ENCODE data around the gene CFAP99.

The CFAP99 gene

GRCh38 chr4:2406406-2406805 lies 12.3 kb upstream of the CFAP99 start:
- no peak for TF ChIP-seq EZH2phosphoT487 (IDR thresholded peaks at IDR 0.05; ENCODE audit: borderline replicate concordance, low read length)
- no peak for TF ChIP-seq CTCF (IDR thresholded peaks at IDR 0.05; ENCODE audit: low read depth, low read length, poor library complexity, severe bottlenecking)
- Histone ChIP-seq H3K36me3 (ENCODE audit: control insufficient read depth, low read length) (no peaks in the 10 kb centered on the region), H3F3A (ENCODE audit: control insufficient read depth, insufficient read depth) (no peaks in the 10 kb centered on the region), H3K9me3 (ENCODE audit: control insufficient read depth, insufficient read depth, low read length) (no peaks in the 10 kb centered on the region), H3K9me2 (replicated peaks; ENCODE audit: control insufficient read depth, low read length) (no peaks in the 10 kb centered on the region), H4K20me1 (ENCODE audit: control insufficient read depth, insufficient read depth, low read depth, low read length) (no peaks in the 10 kb centered on the region), H3K4me2 (ENCODE audit: low read length) (no peak overlapping the region), H3K4me1 (ENCODE audit: control insufficient read depth, low read length) (no peaks in the 10 kb centered on the region), H3K4me3 (ENCODE audit: low read length) (no peak overlapping the region), H3K79me2 (ENCODE audit: control insufficient read depth, low read length) (no peaks in the 10 kb centered on the region), H3K27ac (ENCODE audit: low read depth, low read length) (no peak overlapping the region), H3K27me3 (ENCODE audit: control insufficient read depth, low read length) (peaks cover 18% of the 10 kb centered on the region)

GRCh38 chr4:2406920-2407319 lies 11.8 kb upstream of the CFAP99 start:
- H3F3A ChIP-seq (ENCODE audit: control insufficient read depth, insufficient read depth), result no peaks in the 10 kb centered on the region
- H3K9me2 ChIP-seq (replicated peaks; ENCODE audit: control insufficient read depth, low read length), result no peaks in the 10 kb centered on the region
- no peaks in the 10 kb centered on the region for H3K4me1 ChIP-seq (ENCODE audit: control insufficient read depth, low read length)
- H3K27me3 ChIP-seq (ENCODE audit: control insufficient read depth, low read length), result peaks cover 20% of the 10 kb centered on the region
- no peaks in the 10 kb centered on the region for H4K20me1 ChIP-seq (ENCODE audit: control insufficient read depth, insufficient read depth, low read depth, low read length)
- no peaks in the 10 kb centered on the region for H3K79me2 ChIP-seq (ENCODE audit: control insufficient read depth, low read length)
- no peaks in the 10 kb centered on the region for H3K36me3 ChIP-seq (ENCODE audit: control insufficient read depth, low read length)
- H3K4me3 ChIP-seq (ENCODE audit: low read length), result no peak overlapping the region
- no peak overlapping the region for H3K4me2 ChIP-seq (ENCODE audit: low read length)
- no peak overlapping the region for H3K27ac ChIP-seq (ENCODE audit: low read depth, low read length)
- no peaks in the 10 kb centered on the region for H3K9me3 ChIP-seq (ENCODE audit: control insufficient read depth, insufficient read depth, low read length)
- TF ChIP-seq EZH2phosphoT487 (IDR thresholded peaks at IDR 0.05; ENCODE audit: borderline replicate concordance, low read length) (no peak), CTCF (IDR thresholded peaks at IDR 0.05; ENCODE audit: low read depth, low read length, poor library complexity, severe bottlenecking) (no peak)

DNA sequence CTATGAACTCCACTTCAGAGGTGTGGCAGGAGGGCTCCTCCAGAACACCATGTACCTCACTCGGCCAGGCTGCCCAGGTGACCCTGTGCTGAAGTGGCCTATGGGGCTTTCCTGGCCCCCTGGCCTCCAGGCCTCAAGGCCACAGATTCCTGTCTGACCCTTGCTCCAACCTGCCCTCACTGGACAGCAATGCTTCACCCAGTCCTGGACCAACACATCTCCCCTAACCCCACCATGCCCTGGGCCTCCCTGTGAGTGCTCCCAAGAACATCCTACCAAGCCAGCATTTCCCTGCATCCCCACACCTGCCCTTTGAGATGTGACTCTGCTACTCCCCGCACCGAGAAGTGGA lies 10.8 kb upstream of the CFAP99 start:
- no peak overlapping the region for H3K27ac ChIP-seq (ENCODE audit: low read depth, low read length)
- no peak overlapping the region for H3K4me3 ChIP-seq (ENCODE audit: low read length)
- TF ChIP-seq EZH2phosphoT487 (IDR thresholded peaks at IDR 0.05; ENCODE audit: borderline replicate concordance, low read length) (no peak), CTCF (IDR thresholded peaks at IDR 0.05; ENCODE audit: low read depth, low read length, poor library complexity, severe bottlenecking) (no peak)
- H3K36me3 ChIP-seq (ENCODE audit: control insufficient read depth, low read length), result no peaks in the 10 kb centered on the region
- no peaks in the 10 kb centered on the region for H3F3A ChIP-seq (ENCODE audit: control insufficient read depth, insufficient read depth)
- no peaks in the 10 kb centered on the region for H4K20me1 ChIP-seq (ENCODE audit: control insufficient read depth, insufficient read depth, low read depth, low read length)
- no peaks in the 10 kb centered on the region for H3K79me2 ChIP-seq (ENCODE audit: control insufficient read depth, low read length)
- peaks cover 2% of the 10 kb centered on the region; the same call in 1 of the 2 replicates for H3K4me1 ChIP-seq (ENCODE audit: control insufficient read depth, low read length)
- H3K9me2 ChIP-seq (replicated peaks; ENCODE audit: control insufficient read depth, low read length), result no peaks in the 10 kb centered on the region
- H3K9me3 ChIP-seq (ENCODE audit: control insufficient read depth, insufficient read depth, low read length), result no peaks in the 10 kb centered on the region
- no peak overlapping the region for H3K4me2 ChIP-seq (ENCODE audit: low read length)
- peaks cover 20% of the 10 kb centered on the region for H3K27me3 ChIP-seq (ENCODE audit: control insufficient read depth, low read length)
